Measurements from ENCODE around the gene DNAJC5.
A peak's percentile ranks its signal among the peaks of the same experiment; 100 is the strongest.
"Not testable (repeated sequence)": the region's sequence is repeated elsewhere in the genome, so short reads cannot be mapped to it uniquely, and the experiment has no call there.

The DNAJC5 gene

DNA sequence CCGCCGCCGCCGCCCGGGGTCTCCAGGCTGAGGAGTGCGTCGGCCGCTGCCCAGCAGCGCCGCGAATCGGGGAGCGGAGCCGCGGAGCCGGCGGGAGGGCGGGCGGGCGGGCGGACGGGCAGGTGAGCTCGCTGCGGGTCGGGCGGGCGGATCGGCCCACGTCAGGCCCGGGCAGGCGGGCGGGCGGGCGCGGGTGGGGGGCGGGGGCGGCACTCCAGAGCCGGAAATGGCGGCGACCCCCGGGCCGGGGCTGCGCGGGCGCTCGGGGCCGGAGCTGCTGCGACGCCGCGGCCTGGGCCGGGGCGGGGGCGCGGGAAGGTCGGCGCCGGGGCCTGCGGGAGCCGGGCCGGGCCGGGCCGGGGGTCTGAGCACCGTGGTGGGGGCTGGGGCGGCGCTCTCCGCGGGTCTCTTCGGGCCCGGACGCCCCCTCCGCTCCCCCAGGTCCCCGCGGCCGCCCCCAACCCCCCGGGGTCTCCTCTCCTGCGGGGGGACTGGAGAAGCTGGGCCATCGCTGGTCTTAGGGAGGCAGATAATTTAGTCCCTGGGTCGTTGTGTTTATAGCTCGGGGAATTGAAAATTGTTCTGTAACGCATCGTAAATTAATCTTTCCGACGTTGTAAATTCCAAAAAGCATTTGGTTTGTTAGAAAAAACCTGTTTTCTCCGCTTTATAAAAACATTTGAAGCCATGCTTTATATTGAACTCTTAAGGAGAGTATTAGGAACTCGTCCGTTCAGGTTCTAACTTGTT, 451 bp downstream of the DNAJC5 start:
- in situ Hi-C loops (cut with HindIII; ENCODE audit: low pct_ligation_motif_present, low pct_unique_long_range_greater_than_20kb, low sequenced_read_pairs), result no loop called here
- no peak for DNase-seq

DNA sequence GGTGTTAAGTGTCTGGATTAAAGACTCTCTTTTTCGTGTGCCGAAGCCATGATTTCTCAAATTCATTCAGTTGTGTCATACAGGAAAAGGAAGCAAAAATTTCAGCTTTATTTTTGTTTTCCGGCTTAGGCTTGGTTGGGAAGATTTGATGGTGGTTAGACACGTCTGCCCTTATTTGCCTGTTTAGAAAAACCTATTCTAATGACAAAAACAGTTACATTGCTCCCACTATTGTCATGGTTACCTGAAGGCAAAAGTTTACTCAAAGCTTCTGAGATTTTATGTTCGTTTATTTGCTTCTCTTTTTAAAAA, 982 bp downstream of the DNAJC5 start:
- in situ Hi-C loops (cut with HindIII; ENCODE audit: low pct_ligation_motif_present, low pct_unique_long_range_greater_than_20kb, low sequenced_read_pairs), result no loop called here
- peak; percentile 18 for DNase-seq

DNA sequence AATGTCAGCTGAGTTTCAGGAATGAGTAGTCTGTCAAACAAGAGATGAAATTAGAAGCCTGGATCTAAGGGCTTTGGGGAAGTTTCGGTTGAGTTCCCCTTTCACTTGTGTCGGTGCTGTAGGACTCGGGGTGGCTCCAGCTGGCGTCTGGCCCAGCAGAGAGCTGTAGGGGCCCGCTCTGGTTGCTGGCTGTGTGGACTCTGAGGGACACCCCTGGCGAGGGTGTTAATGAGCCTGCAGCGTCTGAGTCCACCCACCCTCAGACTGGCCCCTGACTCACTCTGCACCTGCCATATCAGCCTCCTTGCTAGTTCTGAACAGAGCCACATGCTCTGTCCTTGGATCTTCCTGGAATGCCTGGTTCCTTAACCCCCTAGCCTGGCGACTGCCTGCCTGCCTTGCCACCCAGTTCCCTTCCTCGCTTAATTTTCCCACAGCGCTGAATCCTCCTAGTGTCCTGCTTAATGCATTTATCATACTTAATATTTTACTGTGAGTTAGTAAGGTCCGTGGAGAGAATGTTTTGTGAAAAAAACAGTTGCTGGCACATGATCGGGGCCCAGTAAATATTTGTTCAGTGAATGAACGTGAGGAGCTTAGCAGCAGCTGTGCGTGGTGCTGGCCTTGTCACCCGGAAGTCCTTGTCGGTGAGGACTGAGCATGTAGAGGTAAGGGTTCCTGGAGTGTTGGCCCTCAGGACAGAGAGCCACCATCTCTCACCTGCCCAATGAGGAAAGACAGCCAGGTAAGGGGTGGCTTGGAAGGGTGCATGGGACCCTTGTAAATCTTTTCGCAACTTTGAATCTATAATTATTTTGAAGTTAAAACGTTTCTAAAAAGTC, 1.6 kb downstream of the DNAJC5 start:
- peak; percentile 40 for DNase-seq
- in situ Hi-C loops (cut with HindIII; ENCODE audit: low pct_ligation_motif_present, low pct_unique_long_range_greater_than_20kb, low sequenced_read_pairs), result no loop called here

DNA sequence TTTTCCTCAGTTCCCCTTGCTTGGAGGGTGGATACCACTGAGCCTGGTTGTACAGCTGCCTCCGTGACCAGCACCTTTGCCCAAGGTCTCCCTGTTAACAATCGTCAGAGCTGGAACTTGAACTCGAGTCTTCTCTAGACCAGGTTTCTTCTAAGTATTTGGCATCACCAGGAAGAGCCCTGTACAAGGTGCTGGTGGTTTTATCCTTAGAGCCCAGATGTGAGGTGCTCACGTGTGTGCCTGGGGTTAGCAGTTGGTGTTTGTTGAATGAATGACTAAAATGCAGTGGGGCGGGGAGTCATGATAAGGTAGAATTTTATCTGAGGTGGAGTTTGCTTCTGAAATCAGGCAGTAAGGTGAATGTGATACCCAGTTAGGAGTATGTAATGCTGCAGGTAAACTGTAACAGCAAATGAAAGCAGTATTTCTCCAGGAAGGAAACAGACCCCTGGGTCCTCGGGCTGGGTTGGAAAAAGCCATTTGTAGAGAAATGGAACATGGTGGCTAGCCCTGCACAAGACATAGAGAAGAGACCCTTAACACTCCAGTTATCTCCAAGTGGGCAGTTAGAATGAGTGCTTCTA, 3.1 kb downstream of the DNAJC5 start:
- DNase-seq, result no peak
- in situ Hi-C loops (cut with HindIII; ENCODE audit: low pct_ligation_motif_present, low pct_unique_long_range_greater_than_20kb, low sequenced_read_pairs), result no loop called here

DNA sequence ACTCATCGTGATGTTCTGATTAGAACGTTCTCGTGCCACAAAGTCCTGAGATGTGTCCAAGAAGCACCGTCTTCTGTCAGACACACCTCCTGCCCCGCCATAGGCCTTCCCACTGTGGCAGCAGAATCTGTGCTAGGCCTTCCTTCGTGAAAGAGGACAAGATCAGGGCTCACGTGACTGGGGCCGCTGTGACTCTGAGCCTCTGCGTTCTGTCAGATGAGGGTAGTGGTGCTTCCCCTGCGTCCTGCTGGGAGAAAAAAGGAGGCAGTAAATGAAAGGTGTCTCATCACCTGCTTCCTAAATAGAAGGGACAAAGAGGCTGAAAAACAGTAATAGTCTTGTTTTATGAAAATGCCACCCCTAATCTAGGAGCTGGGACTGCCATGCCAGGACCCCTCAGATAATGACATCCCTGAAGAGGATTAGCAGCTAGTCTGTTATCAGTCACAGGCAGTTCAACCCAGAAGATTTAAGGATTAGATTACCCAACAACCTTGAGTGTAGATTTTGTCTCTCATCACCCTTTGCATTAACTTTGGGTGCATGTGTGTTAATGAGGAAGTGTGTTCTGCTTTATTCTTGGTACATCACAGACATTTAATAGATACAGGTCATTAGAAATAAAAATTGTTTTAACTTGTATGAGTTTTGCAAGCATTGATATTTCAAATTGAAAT, 4.1 kb downstream of the DNAJC5 start:
- no peak for DNase-seq
- in situ Hi-C loops (cut with HindIII; ENCODE audit: low pct_ligation_motif_present, low pct_unique_long_range_greater_than_20kb, low sequenced_read_pairs), result no loop called here

DNA sequence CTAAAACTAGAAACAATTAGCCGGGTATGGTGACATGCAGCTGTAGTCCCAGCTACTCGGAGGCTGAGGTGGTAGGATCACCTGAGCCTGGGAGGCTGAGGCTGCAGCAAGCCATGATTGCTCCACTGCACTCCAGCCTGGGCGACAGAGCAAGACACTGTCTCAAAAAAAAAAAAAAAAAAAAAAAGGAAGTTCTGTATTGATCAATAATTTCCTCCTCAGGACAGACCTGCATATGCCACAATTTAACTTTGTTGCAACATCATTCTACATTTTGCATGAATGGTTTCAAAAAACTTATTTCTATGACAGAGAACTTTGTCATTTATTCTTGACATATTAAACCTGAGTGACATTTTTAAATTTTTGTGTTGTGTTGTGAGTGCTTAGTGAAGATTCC, 5.5 kb downstream of the DNAJC5 start:
- in situ Hi-C loops (cut with HindIII; ENCODE audit: low pct_ligation_motif_present, low pct_unique_long_range_greater_than_20kb, low sequenced_read_pairs), result no loop called here
- no peak for DNase-seq

DNA sequence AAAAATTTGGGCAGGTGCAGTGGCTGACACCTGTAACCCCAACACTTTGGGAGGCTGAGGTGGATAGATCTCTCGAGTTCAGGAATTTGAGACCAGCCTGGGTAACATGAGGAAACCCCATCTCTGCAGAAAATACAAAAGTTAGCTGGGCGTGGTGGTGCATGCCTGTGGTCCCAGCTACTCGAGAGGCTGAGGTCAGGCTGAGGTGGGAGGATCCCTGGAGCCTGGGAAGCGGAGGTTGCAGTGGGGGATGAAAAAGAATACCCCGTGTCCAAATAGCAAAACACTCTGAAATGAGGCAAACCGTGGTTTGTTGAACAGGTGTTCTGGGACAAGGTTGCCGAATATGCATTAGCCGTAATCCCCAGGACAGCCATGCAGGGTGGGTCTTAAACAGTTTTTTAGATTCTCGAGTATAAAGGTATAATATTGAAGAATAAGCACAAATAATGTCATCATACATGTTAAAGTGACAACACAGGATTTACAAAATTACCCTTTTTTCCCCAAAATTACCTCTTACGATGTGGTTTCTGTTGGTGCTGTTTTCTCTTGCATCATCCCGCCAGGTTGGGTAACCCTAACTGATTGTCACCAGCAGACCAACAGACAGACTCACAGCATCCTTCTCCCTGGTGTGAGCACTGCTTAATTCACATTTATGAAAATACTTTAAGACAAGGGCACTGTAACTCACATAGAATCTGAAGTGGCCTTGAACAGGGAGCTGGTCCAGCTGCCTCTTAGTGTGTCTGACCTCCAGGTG, 9.1 kb downstream of the DNAJC5 start:
- DNase-seq, result no peak
- in situ Hi-C loops (cut with HindIII; ENCODE audit: low pct_ligation_motif_present, low pct_unique_long_range_greater_than_20kb, low sequenced_read_pairs), result no loop called here

DNA sequence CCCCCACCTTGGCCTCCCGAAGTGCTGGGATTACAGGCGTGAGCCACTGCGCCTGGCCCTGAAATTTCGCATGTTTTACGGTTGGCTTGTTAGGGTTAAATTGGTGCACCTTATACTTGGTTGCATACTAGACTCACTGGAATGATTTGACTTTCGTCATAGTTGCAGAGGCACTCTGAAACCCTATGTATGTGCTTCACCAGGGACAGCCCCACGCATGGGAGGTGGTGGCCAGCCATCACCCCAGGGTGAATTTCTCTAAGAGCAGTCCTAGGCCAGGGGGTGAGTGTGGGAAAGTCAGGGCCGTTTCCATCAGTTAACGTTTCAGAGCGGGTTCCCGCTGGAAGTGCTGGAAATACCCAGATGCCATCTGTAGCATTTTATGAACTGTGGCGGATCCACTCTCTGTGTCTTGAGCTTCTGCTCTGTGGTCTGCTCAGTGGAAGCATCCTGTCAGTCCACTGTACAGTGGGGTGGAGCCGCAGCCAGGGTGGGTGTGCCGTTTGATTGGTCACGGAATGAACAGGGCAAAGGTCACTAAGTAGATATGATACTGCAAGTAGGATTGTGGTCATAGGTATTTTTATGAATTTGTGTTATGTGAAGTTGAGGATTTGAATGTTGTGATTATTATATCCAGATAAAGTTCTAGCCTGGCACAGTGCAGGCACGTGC, 13.2 kb downstream of the DNAJC5 start:
- in situ Hi-C loops (cut with HindIII; ENCODE audit: low pct_ligation_motif_present, low pct_unique_long_range_greater_than_20kb, low sequenced_read_pairs), result no loop called here
- DNase-seq, result no peak

DNA sequence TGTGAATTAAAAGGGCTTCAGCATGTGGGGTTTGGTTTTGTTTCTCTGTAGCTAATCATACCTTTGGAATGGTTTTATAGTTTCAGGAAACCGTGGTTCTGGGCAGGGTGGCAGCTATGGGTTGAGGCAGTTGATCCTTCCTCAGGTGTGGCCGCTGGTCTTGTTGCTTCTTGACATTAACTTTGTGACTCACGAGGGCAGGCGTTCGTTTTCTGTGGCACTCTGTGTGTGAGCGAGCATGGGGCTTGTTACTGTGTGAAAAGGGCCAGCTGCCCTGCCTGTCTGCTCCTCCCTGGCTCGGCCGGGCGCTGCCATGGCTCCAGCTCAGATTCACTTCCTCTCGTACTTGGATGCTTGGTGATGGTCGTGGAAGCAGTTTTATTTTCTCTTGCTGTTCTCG, 16.2 kb downstream of the DNAJC5 start:
- in situ Hi-C loops (cut with HindIII; ENCODE audit: low pct_ligation_motif_present, low pct_unique_long_range_greater_than_20kb, low sequenced_read_pairs), result no loop called here
- DNase-seq, result peak; percentile 46

DNA sequence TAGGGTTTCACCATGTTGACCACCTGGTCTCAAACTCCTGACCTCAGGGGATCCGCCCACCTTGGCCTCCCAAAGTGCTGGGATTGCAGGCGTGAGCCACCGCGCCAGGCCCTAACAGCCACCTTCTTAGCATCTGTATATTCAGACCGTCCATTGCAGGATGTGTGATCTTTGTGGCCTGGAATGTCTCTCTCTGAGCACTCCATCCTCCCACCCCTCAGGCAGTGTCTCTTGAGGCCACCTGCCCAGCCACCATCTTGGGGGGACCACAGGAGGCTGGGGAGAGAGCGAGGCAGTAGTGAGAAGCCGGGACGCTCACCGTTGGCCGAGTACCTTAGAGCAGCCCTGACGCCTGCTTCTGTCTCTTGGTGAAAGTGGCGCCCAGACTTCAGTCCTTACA, 18.8 kb downstream of the DNAJC5 start:
- in situ Hi-C loops (cut with HindIII; ENCODE audit: low pct_ligation_motif_present, low pct_unique_long_range_greater_than_20kb, low sequenced_read_pairs), result no loop called here
- DNase-seq, result no peak

DNA sequence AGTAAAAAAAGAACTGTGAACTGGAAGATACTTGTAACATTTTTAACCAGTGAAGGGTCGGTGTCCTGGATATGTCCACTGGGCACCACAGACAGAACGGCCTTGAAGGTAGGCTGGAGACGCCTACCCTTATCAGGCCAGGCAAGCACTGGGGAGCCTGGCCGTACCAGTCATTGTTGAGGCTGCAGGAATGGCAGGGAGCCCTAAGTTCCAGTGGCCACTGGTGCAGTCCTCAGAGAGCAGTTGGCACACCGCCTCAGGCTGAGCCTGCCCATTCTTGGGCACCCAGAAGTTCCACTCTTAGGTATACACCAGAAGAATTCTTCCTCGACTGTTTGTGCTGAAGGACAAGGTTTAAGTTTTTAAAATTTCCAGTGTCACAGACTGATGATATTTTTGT, 20.5 kb downstream of the DNAJC5 start:
- no peak for DNase-seq
- in situ Hi-C loops (cut with HindIII; ENCODE audit: low pct_ligation_motif_present, low pct_unique_long_range_greater_than_20kb, low sequenced_read_pairs), result no loop called here

DNA sequence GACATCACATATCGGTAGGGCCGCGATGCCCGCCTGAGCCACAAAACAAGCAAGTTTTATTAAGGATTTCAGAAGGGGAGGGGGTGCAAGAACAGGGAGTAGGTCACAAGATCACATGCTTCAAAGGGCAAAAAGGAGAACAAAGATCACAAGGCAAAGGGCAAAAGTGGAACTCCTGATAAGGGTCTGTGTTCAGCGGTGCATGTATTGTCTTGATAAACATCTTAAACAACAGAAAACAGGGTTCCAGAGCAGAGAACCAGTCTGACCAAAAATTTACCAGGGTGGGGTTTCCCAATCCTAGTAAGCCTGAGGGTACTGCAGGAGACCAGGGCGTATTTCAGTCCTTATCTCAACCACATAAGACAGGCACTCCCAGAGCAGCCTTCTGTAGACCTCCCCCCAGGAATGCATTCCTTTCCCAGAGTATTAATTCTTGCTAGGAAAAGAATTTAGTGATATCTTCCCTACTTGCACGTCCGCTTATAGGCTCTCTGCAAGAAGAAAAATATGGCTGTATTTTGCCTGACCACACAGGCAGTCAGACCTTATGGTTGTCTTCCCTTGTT, 21.5 kb downstream of the DNAJC5 start:
- in situ Hi-C loops (cut with HindIII; ENCODE audit: low pct_ligation_motif_present, low pct_unique_long_range_greater_than_20kb, low sequenced_read_pairs); DNase-seq: not testable (repeated sequence)

DNA sequence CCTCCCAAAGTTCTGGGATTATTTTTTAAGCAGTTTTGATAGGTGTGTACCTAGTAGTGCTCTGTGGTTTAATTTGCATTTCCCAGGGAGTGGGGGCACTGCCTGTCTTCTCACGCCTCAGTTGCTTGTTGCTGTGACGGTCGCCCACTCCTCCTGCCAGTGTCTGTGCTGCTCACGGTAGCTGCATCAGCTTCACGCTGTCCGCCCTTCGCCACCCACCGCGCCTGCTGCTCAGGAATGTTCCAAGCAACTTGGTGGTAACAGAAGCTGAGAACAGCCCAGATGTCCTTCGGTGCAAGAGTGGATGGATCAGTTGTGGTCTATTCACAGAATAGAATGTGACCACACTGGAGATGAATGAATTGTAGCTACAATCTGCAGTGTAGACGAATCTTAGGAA, 22.9 kb downstream of the DNAJC5 start:
- in situ Hi-C loops (cut with HindIII; ENCODE audit: low pct_ligation_motif_present, low pct_unique_long_range_greater_than_20kb, low sequenced_read_pairs), result no loop called here
- DNase-seq, result no peak

DNA sequence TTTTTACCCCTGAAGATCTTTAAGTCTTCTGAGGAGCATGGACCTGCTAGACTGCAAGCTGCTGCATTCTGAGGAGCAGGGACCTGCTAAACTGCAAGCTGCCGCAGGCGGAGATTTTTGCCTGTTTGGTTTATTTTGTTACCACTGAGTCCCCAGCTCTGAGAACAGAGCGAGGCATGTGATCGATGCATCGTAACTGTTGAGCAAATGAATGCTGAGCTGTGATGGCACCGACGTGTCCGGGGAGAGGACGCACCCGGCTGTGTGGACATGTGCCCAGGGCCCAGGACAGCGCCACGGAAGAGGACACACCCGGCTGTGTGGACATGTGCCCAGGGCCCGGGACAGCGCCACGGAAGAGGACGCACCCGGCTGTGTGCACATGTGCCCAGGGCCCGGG, 24.2 kb downstream of the DNAJC5 start:
- in situ Hi-C loops (cut with HindIII; ENCODE audit: low pct_ligation_motif_present, low pct_unique_long_range_greater_than_20kb, low sequenced_read_pairs), result no loop called here
- no peak for DNase-seq

DNA sequence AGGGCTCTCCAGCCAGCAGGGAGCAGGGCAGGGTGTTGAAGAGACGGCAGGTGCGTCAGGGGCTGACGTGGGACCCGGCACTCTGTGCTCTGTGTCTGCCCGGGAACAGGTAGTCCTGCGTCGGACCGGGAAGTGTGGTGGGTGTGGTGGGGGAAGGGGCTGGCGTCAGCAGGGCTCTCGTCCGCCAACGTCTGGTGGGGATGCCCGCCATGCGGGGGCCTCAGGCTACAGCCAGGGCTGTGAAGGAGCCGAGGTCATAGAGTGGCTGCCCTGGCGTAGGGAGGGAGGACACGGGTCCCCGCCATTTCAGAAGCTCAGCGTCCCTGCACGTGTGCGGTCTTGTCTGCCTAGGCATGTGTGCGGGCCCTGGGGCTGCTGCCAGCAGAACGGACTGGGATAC, 25.3 kb downstream of the DNAJC5 start:
- in situ Hi-C loops (cut with HindIII; ENCODE audit: low pct_ligation_motif_present, low pct_unique_long_range_greater_than_20kb, low sequenced_read_pairs), result no loop called here
- DNase-seq, result no peak

DNA sequence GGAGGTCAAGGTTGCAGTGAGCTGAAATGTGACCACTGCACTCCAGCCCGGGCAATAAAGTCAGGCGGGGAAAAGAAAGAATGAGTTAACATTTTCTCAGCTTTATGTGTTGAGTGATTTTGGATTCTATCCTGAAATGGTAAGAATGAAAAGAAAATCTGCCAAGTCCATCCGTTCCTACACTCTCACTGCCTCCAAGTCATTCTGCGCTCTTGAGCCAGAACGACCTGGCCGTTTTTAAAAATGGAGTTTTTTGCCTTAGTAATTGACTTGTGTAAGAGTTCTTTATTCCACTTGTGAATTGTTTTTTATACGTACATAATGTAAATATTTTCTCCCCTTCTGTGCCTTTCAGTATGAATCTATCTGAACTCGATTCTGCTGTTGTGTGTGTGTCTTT, 28.7 kb downstream of the DNAJC5 start:
- DNase-seq, result no peak
- in situ Hi-C loops (cut with HindIII; ENCODE audit: low pct_ligation_motif_present, low pct_unique_long_range_greater_than_20kb, low sequenced_read_pairs), result no loop called here

DNA sequence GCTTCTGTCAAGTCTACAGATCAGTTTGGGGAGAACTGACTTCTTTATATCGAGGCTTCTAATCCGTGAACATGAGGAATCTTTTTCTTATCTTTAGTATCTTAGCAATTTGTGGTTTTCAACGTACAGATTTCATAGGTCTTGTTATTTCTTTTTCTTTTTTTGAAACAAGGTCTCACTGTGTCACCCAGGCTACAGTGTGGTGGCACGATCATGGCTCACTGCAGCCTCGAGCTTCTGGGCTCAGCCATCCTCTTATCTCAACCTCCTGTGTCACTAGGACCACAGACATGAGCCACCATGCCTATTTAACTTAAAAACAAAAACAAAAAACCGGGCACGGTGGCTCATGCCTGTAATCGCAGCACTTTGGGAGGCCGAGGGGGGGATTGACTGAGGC, 29.3 kb downstream of the DNAJC5 start:
- DNase-seq, result no peak
- in situ Hi-C loops (cut with HindIII; ENCODE audit: low pct_ligation_motif_present, low pct_unique_long_range_greater_than_20kb, low sequenced_read_pairs), result no loop called here

DNA sequence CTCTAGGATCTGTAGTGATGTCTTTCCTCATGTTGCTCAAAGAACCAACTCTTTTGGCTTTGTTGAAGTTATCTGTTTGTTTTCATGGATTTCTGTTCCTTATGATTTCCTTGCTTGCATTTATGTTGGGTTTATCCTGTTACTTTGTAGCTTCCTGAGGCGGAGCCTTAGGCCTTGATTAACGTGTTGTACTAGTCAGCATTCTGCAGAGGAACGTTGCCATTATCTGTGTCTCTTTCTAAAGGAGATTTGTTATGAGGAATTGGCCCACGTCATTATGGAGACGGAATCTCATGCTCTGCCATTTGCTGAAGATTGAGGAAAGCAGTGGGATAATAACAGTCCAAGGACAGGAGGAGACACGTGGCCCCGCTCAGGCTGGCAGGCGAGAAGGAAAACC, 31.4 kb downstream of the DNAJC5 start:
- no peak for DNase-seq
- in situ Hi-C loops (cut with HindIII; ENCODE audit: low pct_ligation_motif_present, low pct_unique_long_range_greater_than_20kb, low sequenced_read_pairs), result no loop called here
